ES-I3 (cell line): Measurements from ENCODE around the gene CCL8.

Experiments
- H3K36me3 ChIP-seq: 2 replicates; pipeline ENCODE4 v1.6.1; 2013; ENCODE audit warnings: mild to moderate bottlenecking, low read length, control low read depth, moderate library complexity; ENCODE audit not compliant: insufficient read depth
- H3K4me1 ChIP-seq: 2 replicates; pipeline ENCODE4 v1.6.1; 2013; ENCODE audit warnings: mild to moderate bottlenecking, control low read depth, low read length; ENCODE audit not compliant: insufficient read depth
- H3K9ac ChIP-seq: 2 replicates; pipeline ENCODE4 v1.6.1; 2013; ENCODE audit warnings: low read depth, mild to moderate bottlenecking, low read length, moderate library complexity
- H3K9me3 ChIP-seq: 2 replicates; pipeline ENCODE4 v1.6.1; 2013; ENCODE audit warnings: mild to moderate bottlenecking, low read length, moderate library complexity; ENCODE audit not compliant: control insufficient read depth, insufficient read depth

CCL8 gene

DNA sequence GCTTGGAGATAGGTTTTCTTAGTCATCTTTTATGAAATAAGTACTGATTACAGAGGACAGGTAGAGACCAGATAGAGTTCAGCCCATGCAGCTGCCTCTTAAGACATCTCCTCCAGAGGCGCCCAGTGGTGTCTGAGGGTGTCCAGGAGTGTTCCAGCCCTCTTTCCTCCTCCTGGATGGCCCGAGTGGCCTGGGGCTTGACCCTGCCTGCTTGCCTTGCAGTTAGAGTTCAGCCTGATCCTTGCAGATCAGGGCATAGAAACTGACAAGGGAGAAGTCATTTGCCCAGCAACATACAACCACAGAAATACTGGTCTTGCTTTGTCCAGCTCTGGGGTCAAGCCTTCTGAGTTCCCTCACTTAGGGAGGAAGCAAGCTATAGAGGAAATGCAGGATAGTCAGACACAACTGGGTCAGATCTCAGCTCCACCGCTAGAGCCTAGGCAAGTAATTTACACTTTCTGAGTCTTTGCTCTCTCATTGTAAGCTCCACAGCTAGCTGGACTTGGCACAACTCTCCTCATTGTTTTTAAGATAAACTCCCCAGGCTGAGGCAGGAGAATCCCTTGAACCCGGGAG lies 47.4 kb downstream of the CCL8 start:
- no peaks in the 10 kb centered on the region for H3K9me3 ChIP-seq
- H3K9ac ChIP-seq, result no peak overlapping the region
- peaks cover 5% of the 10 kb centered on the region; the same call in 1 of the 2 replicates for H3K4me1 ChIP-seq
- H3K36me3 ChIP-seq, result no peaks in the 10 kb centered on the region

GRCh38 chr17:34367486-34368195 lies 48.4 kb downstream of the CCL8 start:
- Histone ChIP-seq H3K9me3 (no peaks in the 10 kb centered on the region), H3K9ac (no peak overlapping the region), H3K36me3 (no peaks in the 10 kb centered on the region), H3K4me1 (peaks cover 5% of the 10 kb centered on the region; the same call in 1 of the 2 replicates)

GRCh38 chr17:34368196-34368945 lies 49.1 kb downstream of the CCL8 start:
- Histone ChIP-seq H3K4me1 (peaks cover 5% of the 10 kb centered on the region; the same call in 1 of the 2 replicates), H3K9ac (no peak overlapping the region)

GRCh38 chr17:34368946-34369500 lies 49.8 kb downstream of the CCL8 start:
- H3K4me1 ChIP-seq, result peaks cover 5% of the 10 kb centered on the region; the same call in 1 of the 2 replicates
- no peak overlapping the region for H3K9ac ChIP-seq
- H3K36me3 ChIP-seq, result no peaks in the 10 kb centered on the region
- H3K9me3 ChIP-seq, result no peaks in the 10 kb centered on the region

More at GRCh38 chr17:34368196-34368945, 49.1 kb downstream of the CCL8 start:
- H3K9me3 ChIP-seq, result no peaks in the 10 kb centered on the region
- no peaks in the 10 kb centered on the region for H3K36me3 ChIP-seq

DNA sequence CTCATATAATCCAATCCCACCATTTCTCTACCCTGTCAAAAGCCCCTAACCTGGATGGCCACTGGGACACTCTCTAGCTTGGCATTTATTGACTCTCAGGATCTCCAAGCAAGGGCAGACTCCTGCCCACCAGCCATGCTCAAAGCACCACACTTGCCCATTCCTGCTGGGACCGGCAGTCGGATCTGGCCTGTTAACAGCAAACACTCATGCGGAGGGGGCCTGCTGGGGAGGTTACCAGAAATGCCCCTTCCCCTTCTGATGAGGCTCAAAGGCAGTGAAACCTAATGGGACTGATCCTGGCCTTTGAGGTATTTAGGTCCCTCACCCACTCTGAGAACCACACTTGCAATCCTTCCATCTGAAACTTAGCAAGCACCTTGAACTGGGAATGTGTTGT lies 50.3 kb downstream of the CCL8 start:
- H3K4me1 ChIP-seq, result peaks cover 5% of the 10 kb centered on the region; the same call in 1 of the 2 replicates
- H3K36me3 ChIP-seq, result no peaks in the 10 kb centered on the region
- H3K9me3 ChIP-seq, result no peaks in the 10 kb centered on the region
- H3K9ac ChIP-seq, result no peak overlapping the region

DNA sequence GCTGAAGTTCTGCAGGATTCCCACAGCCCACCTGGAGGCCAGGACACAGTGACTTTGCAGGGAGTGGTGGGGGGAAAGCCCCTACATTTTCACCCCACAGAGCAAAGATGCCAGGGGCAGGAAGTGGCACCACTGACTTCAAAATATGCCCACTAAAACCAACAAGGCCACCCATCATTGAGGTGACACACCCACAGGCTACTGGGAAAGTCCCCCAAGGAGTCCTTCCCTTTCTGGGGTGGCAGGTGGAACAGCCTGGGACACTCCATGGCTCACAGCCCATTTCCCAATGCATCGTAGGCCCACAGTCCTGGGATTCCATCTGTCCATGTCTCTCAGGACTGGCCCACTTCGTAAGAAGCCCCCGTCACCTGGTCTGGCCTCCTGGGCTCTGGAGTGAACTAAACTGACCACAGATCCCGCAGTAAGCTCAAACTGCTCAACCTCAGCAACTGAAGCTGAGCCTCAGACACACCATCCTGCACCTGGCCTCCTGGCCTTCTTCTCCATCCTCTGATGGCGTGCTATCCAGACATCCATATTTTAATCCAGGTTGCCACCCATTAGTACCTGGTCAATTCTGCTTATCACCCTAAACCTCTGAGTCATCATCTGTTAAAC lies 51.3 kb downstream of the CCL8 start:
- Histone ChIP-seq H3K36me3 (no peaks in the 10 kb centered on the region), H3K4me1 (peaks cover 5% of the 10 kb centered on the region; the same call in 1 of the 2 replicates), H3K9me3 (no peaks in the 10 kb centered on the region), H3K9ac (no peak overlapping the region)

GRCh38 chr17:34370997-34371395 lies 51.8 kb downstream of the CCL8 start:
- no peaks in the 10 kb centered on the region for H3K9me3 ChIP-seq
- H3K4me1 ChIP-seq, result peaks cover 5% of the 10 kb centered on the region; the same call in 1 of the 2 replicates
- H3K36me3 ChIP-seq, result no peaks in the 10 kb centered on the region
- H3K9ac ChIP-seq, result no peak overlapping the region
